ENCODE data around the gene TINAG. TPM values are rescaled to one million over a fixed set of nuclear protein-coding genes. Genes with fewer than 3 reads are reported as not detected.

Gene TINAG
- total RNA-seq, 1 donor from 2014 or later: not detected

DNA sequence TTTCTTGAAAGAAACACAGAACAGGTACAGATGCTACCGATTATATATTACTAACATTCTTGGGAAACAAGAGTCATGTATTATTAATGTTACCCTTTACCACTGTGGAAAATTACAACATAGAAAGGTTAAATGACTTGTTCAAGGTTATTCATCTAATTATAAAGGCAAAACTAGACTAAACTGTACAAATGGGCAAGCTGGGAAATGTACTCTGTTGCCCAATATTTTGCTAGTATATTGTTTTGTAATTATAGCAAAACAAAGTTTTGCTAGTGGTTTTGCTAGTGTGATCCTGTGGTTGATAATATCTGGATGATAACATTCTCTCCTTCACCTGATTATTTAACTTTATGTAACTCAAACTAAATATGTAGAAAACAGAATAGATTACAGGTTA lies 96.5 kb downstream of the TINAG start:
- intact Hi-C loops (cut with DNase I): no loop called here
- TF ChIP-seq, protein P1, sequence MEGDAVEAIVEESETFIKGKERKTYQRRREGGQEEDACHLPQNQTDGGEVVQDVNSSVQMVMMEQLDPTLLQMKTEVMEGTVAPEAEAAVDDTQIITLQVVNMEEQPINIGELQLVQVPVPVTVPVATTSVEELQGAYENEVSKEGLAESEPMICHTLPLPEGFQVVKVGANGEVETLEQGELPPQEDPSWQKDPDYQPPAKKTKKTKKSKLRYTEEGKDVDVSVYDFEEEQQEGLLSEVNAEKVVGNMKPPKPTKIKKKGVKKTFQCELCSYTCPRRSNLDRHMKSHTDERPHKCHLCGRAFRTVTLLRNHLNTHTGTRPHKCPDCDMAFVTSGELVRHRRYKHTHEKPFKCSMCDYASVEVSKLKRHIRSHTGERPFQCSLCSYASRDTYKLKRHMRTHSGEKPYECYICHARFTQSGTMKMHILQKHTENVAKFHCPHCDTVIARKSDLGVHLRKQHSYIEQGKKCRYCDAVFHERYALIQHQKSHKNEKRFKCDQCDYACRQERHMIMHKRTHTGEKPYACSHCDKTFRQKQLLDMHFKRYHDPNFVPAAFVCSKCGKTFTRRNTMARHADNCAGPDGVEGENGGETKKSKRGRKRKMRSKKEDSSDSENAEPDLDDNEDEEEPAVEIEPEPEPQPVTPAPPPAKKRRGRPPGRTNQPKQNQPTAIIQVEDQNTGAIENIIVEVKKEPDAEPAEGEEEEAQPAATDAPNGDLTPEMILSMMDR (IDR thresholded peaks at IDR 0.05): no peak
- no peaks in the 10 kb centered on the region for H3K27me3 ChIP-seq
- no peaks in the 10 kb centered on the region for H3K4me1 ChIP-seq
- H3K4me3 ChIP-seq: no peak overlapping the region
- no peaks in the 10 kb centered on the region for H3K36me3 ChIP-seq
- H3K9me3 ChIP-seq: no peaks in the 10 kb centered on the region
- H3K27ac ChIP-seq: no peak overlapping the region
- DNase-seq (no peak), ATAC-seq (no peak)

DNA sequence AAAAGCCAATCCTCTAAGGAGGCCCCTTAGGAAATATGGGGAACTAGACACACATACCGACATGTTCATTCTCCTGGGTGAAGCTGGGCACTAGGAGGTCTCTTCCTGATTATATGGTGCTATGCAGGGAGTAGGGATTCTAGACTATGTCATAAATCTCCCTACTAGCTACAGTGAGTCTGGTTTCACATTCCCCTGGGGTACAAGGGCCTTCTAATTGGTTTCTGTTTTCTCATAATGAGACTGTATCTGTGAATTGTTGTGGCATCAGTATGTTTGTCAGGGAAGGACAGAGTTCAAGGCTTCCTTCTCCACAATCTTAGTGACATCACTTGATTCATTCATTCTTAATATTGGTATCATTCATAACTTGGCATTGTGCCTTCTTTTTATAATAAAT lies 103.5 kb downstream of the TINAG start:
- DNase-seq: no peak
- Histone ChIP-seq H3K27me3 (no peaks in the 10 kb centered on the region), H3K27ac (no peak overlapping the region), H3K4me1 (no peaks in the 10 kb centered on the region), H3K36me3 (no peaks in the 10 kb centered on the region), H3K4me3 (no peak overlapping the region), H3K9me3 (no peaks in the 10 kb centered on the region)
- ATAC-seq: no peak
- TF ChIP-seq, protein P1 (IDR thresholded peaks at IDR 0.05): no peak
- intact Hi-C loops (cut with DNase I): no loop called here

DNA sequence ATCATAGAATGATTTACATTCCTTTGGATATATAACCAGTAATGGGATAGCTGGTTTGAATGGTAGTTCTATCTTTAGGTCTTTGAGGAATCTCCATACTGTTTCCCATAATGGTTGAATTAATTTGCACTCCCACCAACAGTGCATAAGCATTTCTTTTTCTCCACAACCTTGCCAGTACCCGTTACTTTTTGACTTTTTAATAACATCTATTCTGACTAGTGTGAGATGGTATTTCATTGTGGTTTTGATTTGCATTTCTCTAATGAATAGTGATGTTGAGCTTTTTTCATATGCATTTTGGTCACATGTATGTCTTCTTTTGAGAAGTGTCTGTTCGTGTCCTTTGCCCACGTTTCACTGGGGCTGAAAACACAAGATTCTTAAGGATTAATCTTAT lies 107.3 kb downstream of the TINAG start:
- Histone ChIP-seq H3K27ac (no peak overlapping the region), H3K36me3 (no peaks in the 10 kb centered on the region), H3K4me3 (no peak overlapping the region), H3K9me3 (no peaks in the 10 kb centered on the region), H3K4me1 (no peaks in the 10 kb centered on the region), H3K27me3 (no peaks in the 10 kb centered on the region)
- intact Hi-C loops (cut with DNase I): no loop called here
- no peak for DNase-seq
- TF ChIP-seq, protein P1 (IDR thresholded peaks at IDR 0.05): no peak
- ATAC-seq: no peak

DNA sequence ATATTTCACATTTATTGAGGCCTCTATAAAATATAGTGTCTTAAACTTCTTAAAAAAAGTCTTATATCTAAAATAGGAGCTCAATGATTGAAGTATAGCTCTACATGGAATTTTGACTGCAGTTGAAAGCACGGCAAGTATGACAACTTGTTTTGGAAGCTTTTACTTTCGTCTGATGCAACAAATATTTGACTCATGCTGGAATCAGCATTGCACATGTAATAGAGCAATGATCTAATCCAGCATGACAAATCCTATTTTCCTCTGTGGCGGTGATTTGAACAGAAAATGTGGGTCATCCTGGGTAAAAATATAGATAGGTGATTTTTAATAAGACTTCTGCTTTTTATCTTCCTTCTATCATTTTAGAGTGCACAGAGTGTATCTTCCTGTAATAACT lies 111.6 kb downstream of the TINAG start:
- intact Hi-C loops (cut with DNase I): no loop called here
- H3K4me3 ChIP-seq: no peak overlapping the region
- H3K36me3 ChIP-seq: no peaks in the 10 kb centered on the region

DNA sequence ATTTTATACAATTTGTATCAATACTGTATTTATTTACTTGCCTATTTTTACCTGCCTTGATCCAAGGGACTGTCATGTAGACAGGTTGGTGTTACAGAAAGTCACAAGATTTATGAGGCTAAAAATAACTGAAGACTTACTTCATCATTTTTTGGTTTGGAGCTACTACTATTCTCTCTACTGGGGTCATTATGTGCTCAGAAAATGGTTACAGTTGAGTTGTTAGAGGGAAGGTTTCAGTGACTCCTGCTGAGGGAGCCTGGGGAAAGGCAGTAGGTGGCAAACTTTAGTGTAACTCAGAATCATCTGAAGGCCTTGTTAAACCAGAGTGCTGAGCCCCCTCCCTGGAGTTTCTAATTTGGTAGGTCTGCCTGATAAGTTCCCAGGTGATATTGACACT lies 118.8 kb downstream of the TINAG start:
- H3K4me3 ChIP-seq: no peak overlapping the region
- ATAC-seq (no peak), DNase-seq (no peak)
- intact Hi-C loops (cut with DNase I): no loop called here
- no peaks in the 10 kb centered on the region for H3K27me3 ChIP-seq
- TF ChIP-seq, protein P1 (IDR thresholded peaks at IDR 0.05): no peak
- H3K27ac ChIP-seq: no peak overlapping the region
- no peaks in the 10 kb centered on the region for H3K4me1 ChIP-seq
- H3K9me3 ChIP-seq: no peaks in the 10 kb centered on the region
- H3K36me3 ChIP-seq: no peaks in the 10 kb centered on the region

More for the DNA sequence above, 111.6 kb downstream of the TINAG start:
- no peak for DNase-seq
- no peaks in the 10 kb centered on the region for H3K9me3 ChIP-seq
- TF ChIP-seq, protein P1 (IDR thresholded peaks at IDR 0.05): no peak
- no peak for ATAC-seq
- H3K27ac ChIP-seq: no peak overlapping the region
- no peaks in the 10 kb centered on the region for H3K4me1 ChIP-seq
- no peaks in the 10 kb centered on the region for H3K27me3 ChIP-seq

DNA sequence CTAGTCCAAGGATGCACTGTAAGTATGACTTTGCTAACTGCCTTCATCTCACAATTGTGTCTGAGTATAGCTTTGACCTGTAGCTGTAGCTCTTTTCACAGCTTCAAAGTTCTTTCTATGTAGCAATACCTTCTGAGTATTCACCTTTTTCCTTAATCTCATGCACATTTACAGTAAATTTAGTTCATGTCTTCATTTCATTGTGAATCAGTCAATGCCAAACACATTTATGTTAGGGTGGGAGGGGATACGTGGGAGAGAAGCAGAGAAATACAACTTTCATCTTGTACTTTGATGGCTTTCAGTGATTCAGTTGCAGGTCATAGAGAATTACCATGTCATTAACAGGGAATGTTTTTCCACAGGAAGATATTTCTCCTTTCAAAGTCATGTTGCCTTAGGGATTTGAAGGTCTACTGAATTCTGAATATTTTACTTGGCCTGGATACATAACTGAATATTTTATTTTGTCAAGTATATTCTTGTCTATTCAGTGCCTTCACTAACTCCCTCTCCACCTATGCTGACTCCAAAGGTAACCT lies 119.2 kb downstream of the TINAG start:
- Histone ChIP-seq H3K4me1 (no peaks in the 10 kb centered on the region), H3K9me3 (no peaks in the 10 kb centered on the region), H3K4me3 (no peak overlapping the region), H3K27me3 (no peaks in the 10 kb centered on the region), H3K36me3 (no peaks in the 10 kb centered on the region), H3K27ac (no peak overlapping the region)
- TF ChIP-seq, protein P1 (IDR thresholded peaks at IDR 0.05): no peak
- intact Hi-C loops (cut with DNase I): no loop called here
- DNase-seq (no peak), ATAC-seq (no peak)
